H1 (cell line): ENCODE data around the gene PFDN6.
"Not testable (repeated sequence)": the region's sequence is repeated elsewhere in the genome, so short reads cannot be mapped to it uniquely, and the experiment has no call there.

Experiments used
- FOSL1 ChIP-seq: IDR thresholded peaks from 2 replicates; pipeline ENCODE4 v1.6.1; 2011; ENCODE audit warnings: mild to moderate bottlenecking, low read depth, low read length, moderate library complexity; ENCODE audit not compliant: insufficient read depth
- POLR2A ChIP-seq, 2 experiments: IDR thresholded peaks; 1 replicate in 1 of 2; 2 replicates in 1 of 2; pipeline ENCODE4 v1.6.1; 2011; ENCODE audit warnings: low read depth in 2 of 2, low read length in 2 of 2, mild to moderate bottlenecking in 2 of 2; ENCODE audit errors: control extremely low read depth in 1 of 2
- POLR2AphosphoS5 ChIP-seq: IDR thresholded peaks from 2 replicates; pipeline ENCODE4 v1.6.1; 2011; ENCODE audit warnings: low read depth, low read length
- TCF12 ChIP-seq: IDR thresholded peaks from 2 replicates; pipeline ENCODE4 v1.6.1; 2011; ENCODE audit warnings: low read depth, mild to moderate bottlenecking, low read length
- TF ChIP-seq, protein P1 (sequence below), 3 experiments: IDR thresholded peaks; 1 replicate in 2 of 3; 2 replicates in 1 of 3; pipeline versions ENCODE4 v1.5.1 to v1.6.1; 2011; ENCODE audit warnings: low read length in 3 of 3, mild to moderate bottlenecking in 3 of 3, inconsistent platforms in 2 of 3, low read depth in 1 of 3, moderate library complexity in 1 of 3; ENCODE audit not compliant: insufficient read depth in 1 of 3; ENCODE audit errors: control extremely low read depth in 1 of 3
- TF ChIP-seq, protein P2 (sequence below): IDR thresholded peaks from 2 replicates; pipeline ENCODE4 v1.6.1; 2012; ENCODE audit warnings: inconsistent platforms

DNA sequence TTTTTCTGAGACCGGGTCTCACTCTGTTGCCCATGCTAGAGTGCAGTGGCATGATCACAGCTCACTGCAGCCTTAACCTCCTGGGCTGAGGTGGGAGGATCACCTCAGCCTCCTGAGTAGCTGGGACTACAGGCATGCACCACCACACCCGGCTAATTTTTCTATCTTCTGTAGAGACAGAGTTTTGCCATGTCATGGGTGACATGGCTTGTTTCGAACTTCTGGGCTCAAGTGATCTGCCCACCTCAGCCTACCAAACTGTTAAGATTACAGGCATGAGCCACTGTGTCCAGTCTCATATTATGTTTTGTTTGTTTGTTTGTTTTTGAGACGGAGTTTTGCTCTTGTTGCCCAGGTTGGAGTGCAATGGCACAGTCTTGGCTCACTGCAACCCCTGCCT, 4.2 kb upstream of the PFDN6 start:
- TF ChIP-seq, protein P1, sequence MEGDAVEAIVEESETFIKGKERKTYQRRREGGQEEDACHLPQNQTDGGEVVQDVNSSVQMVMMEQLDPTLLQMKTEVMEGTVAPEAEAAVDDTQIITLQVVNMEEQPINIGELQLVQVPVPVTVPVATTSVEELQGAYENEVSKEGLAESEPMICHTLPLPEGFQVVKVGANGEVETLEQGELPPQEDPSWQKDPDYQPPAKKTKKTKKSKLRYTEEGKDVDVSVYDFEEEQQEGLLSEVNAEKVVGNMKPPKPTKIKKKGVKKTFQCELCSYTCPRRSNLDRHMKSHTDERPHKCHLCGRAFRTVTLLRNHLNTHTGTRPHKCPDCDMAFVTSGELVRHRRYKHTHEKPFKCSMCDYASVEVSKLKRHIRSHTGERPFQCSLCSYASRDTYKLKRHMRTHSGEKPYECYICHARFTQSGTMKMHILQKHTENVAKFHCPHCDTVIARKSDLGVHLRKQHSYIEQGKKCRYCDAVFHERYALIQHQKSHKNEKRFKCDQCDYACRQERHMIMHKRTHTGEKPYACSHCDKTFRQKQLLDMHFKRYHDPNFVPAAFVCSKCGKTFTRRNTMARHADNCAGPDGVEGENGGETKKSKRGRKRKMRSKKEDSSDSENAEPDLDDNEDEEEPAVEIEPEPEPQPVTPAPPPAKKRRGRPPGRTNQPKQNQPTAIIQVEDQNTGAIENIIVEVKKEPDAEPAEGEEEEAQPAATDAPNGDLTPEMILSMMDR (IDR thresholded peaks at IDR 0.05; ENCODE audit: control extremely low read depth in 1 of 3, insufficient read depth in 1 of 3, low read depth in 1 of 3, low read length in 3 of 3), result not testable (repeated sequence)
- TF ChIP-seq POLR2AphosphoS5; TCF12; POLR2A (IDR thresholded peaks at IDR 0.05; ENCODE audit: control extremely low read depth in 1 of 2, low read depth in 2 of 2, low read length in 2 of 2); FOSL1: not testable (repeated sequence)
- TF ChIP-seq, protein P2, sequence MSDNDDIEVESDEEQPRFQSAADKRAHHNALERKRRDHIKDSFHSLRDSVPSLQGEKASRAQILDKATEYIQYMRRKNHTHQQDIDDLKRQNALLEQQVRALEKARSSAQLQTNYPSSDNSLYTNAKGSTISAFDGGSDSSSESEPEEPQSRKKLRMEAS, result not testable (repeated sequence)
